HepG2 (cell line): ENCODE measurements around the gene ECHDC1. TPM values are rescaled to one million over a fixed set of nuclear protein-coding genes. Genes with fewer than 3 reads are reported as not detected.

Experiments
- GATAD2A ChIP-seq: IDR thresholded peaks from 2 replicates; pipeline ENCODE4 v1.6.1; 2016
- NBN ChIP-seq: fragments of 450-650 bp; conservative IDR thresholded peaks from 2 replicates; pipeline ENCODE4 v1.6.1; 2017
- NCOA1 ChIP-seq: sonication (generic); formaldehyde crosslinking; IDR thresholded peaks from 2 replicates; pipeline ENCODE4 v1.9.0; 2021; ENCODE audit warnings: missing genetic modification reagents
- PAX8 ChIP-seq: sonication (generic); formaldehyde crosslinking; IDR thresholded peaks from 2 replicates; pipeline ENCODE4 v1.8.0; 2022; ENCODE audit warnings: mild to moderate bottlenecking, missing genetic modification reagents, borderline replicate concordance
- PCBP2 ChIP-seq: fragments of 200-400 bp; formaldehyde crosslinking; optimal IDR thresholded peaks from 2 replicates; pipeline ENCODE3; 2018; ENCODE audit warnings: low read length, low read depth; ENCODE audit not compliant: poor library complexity, severe bottlenecking
- SCMH1 ChIP-seq: sonication (generic); formaldehyde crosslinking; IDR thresholded peaks from 2 replicates; pipeline ENCODE4 v1.9.0; 2021; ENCODE audit warnings: missing genetic modification reagents, mild to moderate bottlenecking, borderline replicate concordance
- SIN3B ChIP-seq: fragments of 150-350 bp; IDR thresholded peaks from 2 replicates; pipeline ENCODE4 v1.6.1; 2014; ENCODE audit warnings: low read length
- ZC3H4 ChIP-seq: sonication (generic); formaldehyde crosslinking; IDR thresholded peaks from 2 replicates; pipeline ENCODE4 v1.4.0; 2020; ENCODE audit warnings: missing genetic modification reagents, borderline replicate concordance
- ZEB1 ChIP-seq: IDR thresholded peaks from 2 replicates; pipeline ENCODE4 v1.6.1; 2012; ENCODE audit warnings: mild to moderate bottlenecking, low read depth, inconsistent platforms; ENCODE audit not compliant: insufficient replicate concordance
- ZFP36L2 ChIP-seq: sonication (generic); formaldehyde crosslinking; IDR thresholded peaks from 2 replicates; pipeline ENCODE4 v1.4.0; 2020; ENCODE audit warnings: missing genetic modification reagents
- ZNF354B ChIP-seq: sonication (generic); formaldehyde crosslinking; IDR thresholded peaks from 2 replicates; pipeline ENCODE4 v1.8.0; 2022; ENCODE audit warnings: mild to moderate bottlenecking, missing genetic modification reagents
- ZNF407 ChIP-seq: sonication (generic); formaldehyde crosslinking; IDR thresholded peaks from one replicate; pipeline ENCODE4 v1.5.1; 2020; ENCODE audit warnings: mild to moderate bottlenecking, missing genetic modification reagents; ENCODE audit errors: not compliant biosample characterization
- ZNF629 ChIP-seq: sonication (generic); formaldehyde crosslinking; conservative IDR thresholded peaks from 2 replicates; pipeline ENCODE4 v1.5.0; 2020; ENCODE audit warnings: missing genetic modification reagents
- polyA plus RNA-seq, 8 experiments: library from polyadenylated mRNA; depleted of rRNA in 3 of 8; stranded (reverse) in 7 of 8; unstranded in 1 of 8; fragments of >200 nt; fragmentation: Illumina TruSeq in 4 of 8; extraction: Trizol in 4 of 8; gene quantifications; 2 replicates each; pipeline versions ENCODE4 v1.2.1 to v1.2.3, GENCODE V29; 2011 to 2016; ENCODE audit warnings: low read depth in 4 of 8, missing spikeins in 1 of 8, mixed read lengths in 1 of 8; ENCODE audit not compliant: insufficient read depth in 1 of 8
- total RNA-seq, 5 experiments: library from RNA; depleted of rRNA; stranded (reverse); fragments of >200 nt; fragmentation: Illumina TruSeq; extraction: Trizol; gene quantifications; 2 replicates each; pipeline ENCODE4 v1.2.3, GENCODE V29; 2016; ENCODE audit warnings: low read depth in 1 of 5
- TF ChIP-seq, protein P1 (sequence below): IDR thresholded peaks from 2 replicates; pipeline ENCODE4 v1.6.1; 2016; ENCODE audit warnings: missing genetic modification reagents, missing compliant biosample characterization
- TF ChIP-seq, protein P2 (sequence below): sonication (generic); formaldehyde crosslinking; IDR thresholded peaks from 2 replicates; pipeline ENCODE4 v1.4.0; 2020; ENCODE audit warnings: mild to moderate bottlenecking, missing genetic modification reagents, borderline replicate concordance

ECHDC1 gene
- total and polyA plus RNA-seq, 2 of the 13 experiments (the other 11 are each of a cell fraction or from before 2014, with no cell fraction given): 32.8 to 98.1 TPM

- TF ChIP-seq ZFP36L2 (CRISPR knock-in tag) (no peak), ZEB1 (no peak), ZNF354B (CRISPR knock-in tag) (0 out of 2 replicates have a peak, but pooled peaks have one; percentile 21), PCBP2 (no peak), ZNF629 (CRISPR knock-in tag) (no peak), NBN (no peak), SCMH1 (CRISPR knock-in tag) (no peak), NCOA1 (no peak), ZC3H4 (CRISPR knock-in tag) (no peak), PAX8 (CRISPR knock-in tag) (no peak), GATAD2A (CRISPR knock-in tag) (no peak; the same call in 1 of the 2 replicates), ZNF407 (CRISPR knock-in tag) (no peak), SIN3B (no peak)
- TF ChIP-seq, protein P1, sequence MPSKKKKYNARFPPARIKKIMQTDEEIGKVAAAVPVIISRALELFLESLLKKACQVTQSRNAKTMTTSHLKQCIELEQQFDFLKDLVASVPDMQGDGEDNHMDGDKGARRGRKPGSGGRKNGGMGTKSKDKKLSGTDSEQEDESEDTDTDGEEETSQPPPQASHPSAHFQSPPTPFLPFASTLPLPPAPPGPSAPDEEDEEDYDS (CRISPR knock-in tag): peak; percentile 59; the same call in 1 of the 2 replicates
- TF ChIP-seq, protein P2, sequence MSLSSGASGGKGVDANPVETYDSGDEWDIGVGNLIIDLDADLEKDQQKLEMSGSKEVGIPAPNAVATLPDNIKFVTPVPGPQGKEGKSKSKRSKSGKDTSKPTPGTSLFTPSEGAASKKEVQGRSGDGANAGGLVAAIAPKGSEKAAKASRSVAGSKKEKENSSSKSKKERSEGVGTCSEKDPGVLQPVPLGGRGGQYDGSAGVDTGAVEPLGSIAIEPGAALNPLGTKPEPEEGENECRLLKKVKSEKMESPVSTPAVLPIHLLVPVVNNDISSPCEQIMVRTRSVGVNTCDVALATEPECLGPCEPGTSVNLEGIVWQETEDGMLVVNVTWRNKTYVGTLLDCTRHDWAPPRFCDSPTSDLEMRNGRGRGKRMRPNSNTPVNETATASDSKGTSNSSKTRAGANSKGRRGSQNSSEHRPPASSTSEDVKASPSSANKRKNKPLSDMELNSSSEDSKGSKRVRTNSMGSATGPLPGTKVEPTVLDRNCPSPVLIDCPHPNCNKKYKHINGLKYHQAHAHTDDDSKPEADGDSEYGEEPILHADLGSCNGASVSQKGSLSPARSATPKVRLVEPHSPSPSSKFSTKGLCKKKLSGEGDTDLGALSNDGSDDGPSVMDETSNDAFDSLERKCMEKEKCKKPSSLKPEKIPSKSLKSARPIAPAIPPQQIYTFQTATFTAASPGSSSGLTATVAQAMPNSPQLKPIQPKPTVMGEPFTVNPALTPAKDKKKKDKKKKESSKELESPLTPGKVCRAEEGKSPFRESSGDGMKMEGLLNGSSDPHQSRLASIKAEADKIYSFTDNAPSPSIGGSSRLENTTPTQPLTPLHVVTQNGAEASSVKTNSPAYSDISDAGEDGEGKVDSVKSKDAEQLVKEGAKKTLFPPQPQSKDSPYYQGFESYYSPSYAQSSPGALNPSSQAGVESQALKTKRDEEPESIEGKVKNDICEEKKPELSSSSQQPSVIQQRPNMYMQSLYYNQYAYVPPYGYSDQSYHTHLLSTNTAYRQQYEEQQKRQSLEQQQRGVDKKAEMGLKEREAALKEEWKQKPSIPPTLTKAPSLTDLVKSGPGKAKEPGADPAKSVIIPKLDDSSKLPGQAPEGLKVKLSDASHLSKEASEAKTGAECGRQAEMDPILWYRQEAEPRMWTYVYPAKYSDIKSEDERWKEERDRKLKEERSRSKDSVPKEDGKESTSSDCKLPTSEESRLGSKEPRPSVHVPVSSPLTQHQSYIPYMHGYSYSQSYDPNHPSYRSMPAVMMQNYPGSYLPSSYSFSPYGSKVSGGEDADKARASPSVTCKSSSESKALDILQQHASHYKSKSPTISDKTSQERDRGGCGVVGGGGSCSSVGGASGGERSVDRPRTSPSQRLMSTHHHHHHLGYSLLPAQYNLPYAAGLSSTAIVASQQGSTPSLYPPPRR: no peak
Measured at GRCh38 chr6:127342296-127342945, 988 bp downstream of the ECHDC1 start (continued).
